Endothelial cell of umbilical vein (primary cell): ENCODE results near the gene HK1. TPM values are rescaled to one million over a fixed set of nuclear protein-coding genes. Genes with fewer than 3 reads are reported as not detected.

ENCODE experiments used
- BruUV-seq: library from RNA; stranded (reverse); fragments of 400-500 nt; replicated peaks from 2 replicates; lab custom pipeline; 2021; lab: Mats Ljungman, UMichigan
- CTCF ChIA-PET: fragments of 300-600, 350-600 bp; sonication (Branson Sonifier 250); formaldehyde crosslinking; loops from one replicate; lab custom pipeline; 2021; ENCODE audit warnings: antibody characterized with exemption, inconsistent platforms; lab: Charles Lee
- POLR2A ChIA-PET: fragments of 300-600, 350-600 bp; sonication (Branson Sonifier 250); formaldehyde crosslinking; loops from one replicate; lab custom pipeline; 2021; ENCODE audit warnings: antibody characterized with exemption, inconsistent platforms; lab: Charles Lee
- DNase-seq: peaks from one replicate; pipeline ENCODE4 v3.0.0-alpha.2; 2011; ENCODE audit warnings: low read depth, low spot score
- FAIRE-seq: peaks from 2 replicates; lab custom pipeline; 2011; peaks lifted over from hg19 to GRCh38; lab: Jason Lieb, UNC
- H2AFZ ChIP-seq: 2 replicates; pipeline ENCODE4 v1.6.0; 2012; ENCODE audit warnings: low read depth, low read length, control low read depth, inconsistent platforms
- H3K27ac ChIP-seq: 2 replicates; pipeline ENCODE4 v1.5.1; 2011; ENCODE audit warnings: low read depth, mild to moderate bottlenecking, control low read depth, low read length, moderate library complexity; ENCODE audit not compliant: insufficient read depth
- H3K27me3 ChIP-seq, 2 experiments: 2 replicates each; pipeline versions ENCODE4 v1.6.0 to v1.6.1; 2011; ENCODE audit warnings: low read length in 2 of 2, mixed read lengths in 1 of 2; ENCODE audit not compliant: control insufficient read depth in 2 of 2, insufficient read depth in 2 of 2
- H3K36me3 ChIP-seq, 2 experiments: 2 replicates in 1 of 2; 3 replicates in 1 of 2; pipeline ENCODE4 v1.5.1; 2011; ENCODE audit warnings: low read length in 2 of 2, mild to moderate bottlenecking in 1 of 2, moderate library complexity in 1 of 2; ENCODE audit not compliant: control insufficient read depth in 2 of 2, insufficient read depth in 2 of 2; ENCODE audit errors: extremely low read depth in 1 of 2
- H3K4me1 ChIP-seq: 3 replicates; pipeline ENCODE4 v1.5.1; 2011; ENCODE audit warnings: mild to moderate bottlenecking, low read length; ENCODE audit not compliant: control insufficient read depth, insufficient read depth; ENCODE audit errors: extremely low read depth
- H3K4me2 ChIP-seq: 2 replicates; pipeline ENCODE4 v1.6.1; 2011; ENCODE audit warnings: low read length, control low read depth, mixed read lengths; ENCODE audit not compliant: insufficient read depth
- H3K4me3 ChIP-seq, 3 experiments: fragments of 200-600 bp in 1 of 3; sonication (generic), shearing (Covaris generic) in 1 of 3; replicated peaks in 1 of 3; 2 replicates each; pipeline ENCODE4 v1.5.1; 2011 to 2016; ENCODE audit warnings: control low read depth in 3 of 3, low read length in 3 of 3, mild to moderate bottlenecking in 2 of 3, inconsistent platforms in 1 of 3, low read depth in 1 of 3, moderate library complexity in 1 of 3; ENCODE audit not compliant: insufficient read depth in 1 of 3
- H3K79me2 ChIP-seq: 2 replicates; pipeline ENCODE4 v1.6.0; 2012; ENCODE audit warnings: low read length, inconsistent platforms; ENCODE audit not compliant: control insufficient read depth, insufficient read depth
- H3K9ac ChIP-seq: replicated peaks from 2 replicates; pipeline ENCODE3; 2011; ENCODE audit warnings: low read length, control low read depth; ENCODE audit not compliant: insufficient read depth; ENCODE audit errors: extremely low read depth
- H3K9me1 ChIP-seq: replicated peaks from 3 replicates; pipeline ENCODE4 v1.6.0; 2011; ENCODE audit warnings: mild to moderate bottlenecking, low read length; ENCODE audit not compliant: control insufficient read depth, insufficient read depth; ENCODE audit errors: extremely low read depth
- H3K9me3 ChIP-seq: replicated peaks from 2 replicates; pipeline ENCODE4 v1.5.1; 2012; ENCODE audit warnings: low read length, inconsistent platforms; ENCODE audit not compliant: control insufficient read depth, insufficient read depth
- H4K20me1 ChIP-seq: replicated peaks from 2 replicates; pipeline ENCODE3; 2011; ENCODE audit warnings: mild to moderate bottlenecking, low read length; ENCODE audit not compliant: control insufficient read depth, insufficient read depth; ENCODE audit errors: extremely low read depth
- CTCF ChIP-seq, 2 donors: IDR thresholded peaks; 1 replicate in 1 of 2; 2 replicates in 1 of 2; pipeline ENCODE4 v1.5.1; 2011; ENCODE audit warnings: low read length in 2 of 2, mild to moderate bottlenecking in 2 of 2, moderate library complexity in 2 of 2, control low read depth in 1 of 2, inconsistent platforms in 1 of 2, low read depth in 1 of 2; ENCODE audit not compliant: insufficient read depth in 1 of 2; ENCODE audit errors: extremely low read depth in 1 of 2
- EZH2 ChIP-seq: IDR thresholded peaks from 2 replicates; pipeline ENCODE4 v1.6.1; 2012; ENCODE audit warnings: borderline replicate concordance, low read depth, mild to moderate bottlenecking, moderate library complexity, low read length, inconsistent platforms; ENCODE audit not compliant: severe bottlenecking
- FOS ChIP-seq: IDR thresholded peaks from 2 replicates; pipeline ENCODE4 v1.6.1; 2011; ENCODE audit warnings: mild to moderate bottlenecking, low read length, moderate library complexity, borderline replicate concordance; ENCODE audit not compliant: insufficient read depth
- MYC ChIP-seq: IDR thresholded peaks from one replicate; pipeline ENCODE4 v1.6.1; 2011; ENCODE audit warnings: mild to moderate bottlenecking, low read depth, low read length
- POLR2A ChIP-seq: IDR thresholded peaks from 2 replicates; pipeline ENCODE4 v1.6.1; 2012; ENCODE audit warnings: low read depth, mild to moderate bottlenecking, control low read depth, low read length
- POLR2AphosphoS5 ChIP-seq: IDR thresholded peaks from 2 replicates; pipeline ENCODE4 v1.6.1; 2012; ENCODE audit warnings: low read depth, mild to moderate bottlenecking, control low read depth, low read length, moderate library complexity; ENCODE audit not compliant: insufficient read depth
- dilution Hi-C: fragments of 300-500 bp; cut with MboI; formaldehyde crosslinking; loops from one replicate; pipeline ENCODE4 v1.15.0; 2019; ENCODE audit warnings: low sequenced_read_pairs; ENCODE audit not compliant: extremely low pct_ligation_motif_present
- intact Hi-C: fragments of 100-400 bp; cut with micrococcal nuclease; formaldehyde crosslinking; loops from one replicate; pipeline ENCODE4 v1.10.0; 2022
- polyA plus RNA-seq, 4 experiments: library from polyadenylated mRNA; depleted of rRNA in 3 of 4; stranded (reverse) in 3 of 4; unstranded in 1 of 4; fragments of >200 nt; gene quantifications; 2 replicates each; pipeline versions ENCODE4 v1.2.1 to v1.2.3, GENCODE V29; 2011 to 2012; ENCODE audit warnings: missing spikeins in 1 of 4
- total RNA-seq: library from RNA; stranded (reverse); gene quantifications from 2 replicates; pipeline ENCODE4 v1.2.3, GENCODE V29; 2021
- TF ChIP-seq, protein P1 (sequence below): IDR thresholded peaks from 2 replicates; pipeline ENCODE4 v1.6.1; 2011; ENCODE audit not compliant: insufficient read depth, insufficient read length

The HK1 gene
- total and polyA plus RNA-seq, 2 donors (not counting 3 experiments of a cell fraction or from before 2014, with no cell fraction given), result 50.8 to 121 TPM

DNA sequence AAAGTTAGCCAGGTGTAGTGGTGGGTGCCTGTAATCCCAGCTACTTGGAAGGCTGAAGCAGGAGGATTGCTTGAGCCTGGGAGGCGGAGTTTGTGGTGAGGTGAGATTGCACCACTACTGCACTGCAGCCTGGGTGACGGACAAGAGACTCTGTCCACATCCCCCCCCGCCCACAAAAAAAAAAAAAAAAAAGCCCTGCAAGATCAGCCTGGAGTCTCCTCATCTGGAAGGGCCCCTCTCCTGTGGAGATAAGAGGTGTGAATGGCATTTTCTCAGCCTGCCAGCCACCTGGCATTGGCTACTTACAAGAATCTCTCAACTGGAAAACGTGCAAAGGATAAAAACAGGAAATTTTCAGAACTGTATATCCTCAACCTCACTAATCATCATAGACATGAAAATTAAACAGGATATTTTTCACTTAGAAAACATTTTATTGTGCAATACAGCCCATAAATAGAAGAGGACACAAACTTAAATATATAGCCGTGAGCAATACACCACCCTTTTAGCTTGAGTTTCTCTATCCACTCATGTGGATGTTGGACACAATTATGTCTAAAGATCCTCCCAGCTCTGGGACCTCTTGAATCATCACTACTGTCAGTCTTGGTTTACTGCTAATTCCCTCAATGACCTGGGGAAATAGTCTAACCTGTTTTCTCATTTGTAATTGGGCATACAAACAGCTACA, 161.7 kb downstream of the HK1 start:
- TF ChIP-seq, protein P1, sequence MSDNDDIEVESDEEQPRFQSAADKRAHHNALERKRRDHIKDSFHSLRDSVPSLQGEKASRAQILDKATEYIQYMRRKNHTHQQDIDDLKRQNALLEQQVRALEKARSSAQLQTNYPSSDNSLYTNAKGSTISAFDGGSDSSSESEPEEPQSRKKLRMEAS, result no peak
- TF ChIP-seq POLR2A, result no peak
- no peak for TF ChIP-seq POLR2AphosphoS5
- no peak for TF ChIP-seq MYC
- no peak for TF ChIP-seq FOS
- no peak for TF ChIP-seq EZH2
- TF ChIP-seq CTCF (IDR thresholded peaks at IDR 0.05; ENCODE audit: extremely low read depth in 1 of 2, insufficient read depth in 1 of 2, low read depth in 1 of 2, low read length in 2 of 2), result no peak
- DNase-seq, result no peak
- H3K27me3 ChIP-seq, result no peaks in the 10 kb centered on the region
- H2AFZ ChIP-seq, result no peak overlapping the region
- CTCF ChIA-PET, result interaction anchor here (1.1 kb wide), 1 partner anchor 47 kb away, joined by 4 read pairs; no protein-coding TSS in a partner anchor
- H3K79me2 ChIP-seq, result no peaks in the 10 kb centered on the region
- POLR2A ChIA-PET, result no interaction called here
- H3K27ac ChIP-seq, result no peak overlapping the region
- no peaks in the 10 kb centered on the region for H3K9me3 ChIP-seq
- no peak overlapping the region for H3K9ac ChIP-seq
- BruUV-seq, result no TSS peak
- H3K4me1 ChIP-seq, result peaks cover 4% of the 10 kb centered on the region
- no peaks in the 10 kb centered on the region for H3K36me3 ChIP-seq
- no peaks in the 10 kb centered on the region for H4K20me1 ChIP-seq
- intact Hi-C loops (no loop called here), dilution Hi-C loops (no loop called here)
- no peak for FAIRE-seq
- no peaks in the 10 kb centered on the region for H3K9me1 ChIP-seq
- H3K4me3 ChIP-seq, result no peak overlapping the region
- H3K4me2 ChIP-seq, result no peak overlapping the region
